Trophoblast cell (in vitro differentiated cells and primary cell): ENCODE measurements around the gene AEBP2.

Experiments used
- DNase-seq, 2 donors: peaks; one replicate each; pipeline ENCODE4 v3.0.0-alpha.2; 2016
- H2AFZ ChIP-seq: 2 replicates; pipeline ENCODE4 v1.6.1; 2013; ENCODE audit warnings: low read length, moderate library complexity, mild to moderate bottlenecking; ENCODE audit not compliant: insufficient read depth, poor library complexity
- H2AK5ac ChIP-seq: 2 replicates; pipeline ENCODE4 v1.6.1; 2013; ENCODE audit warnings: mild to moderate bottlenecking, low read length
- H2BK120ac ChIP-seq: 2 replicates; pipeline ENCODE4 v1.6.1; 2013; ENCODE audit warnings: low read length, mild to moderate bottlenecking, moderate library complexity; ENCODE audit not compliant: insufficient read depth, poor library complexity
- H2BK12ac ChIP-seq: 2 replicates; pipeline ENCODE4 v1.6.1; 2013; ENCODE audit warnings: mild to moderate bottlenecking, low read length, moderate library complexity
- H2BK5ac ChIP-seq: 2 replicates; pipeline ENCODE4 v1.6.1; 2013; ENCODE audit warnings: low read length, low read depth, moderate library complexity, mild to moderate bottlenecking; ENCODE audit not compliant: poor library complexity
- H3K14ac ChIP-seq: 2 replicates; pipeline ENCODE4 v1.6.1; 2013; ENCODE audit warnings: mild to moderate bottlenecking, low read length
- H3K18ac ChIP-seq: 2 replicates; pipeline ENCODE4 v1.6.1; 2013; ENCODE audit warnings: mild to moderate bottlenecking, low read length
- H3K23ac ChIP-seq: 2 replicates; pipeline ENCODE4 v1.6.1; 2013; ENCODE audit warnings: low read length
- H3K27ac ChIP-seq: 2 replicates; pipeline ENCODE4 v1.5.1; 2013; ENCODE audit warnings: low read depth, mild to moderate bottlenecking, inconsistent platforms, low read length, moderate library complexity
- H3K27me3 ChIP-seq: 2 replicates; pipeline ENCODE4 v1.6.1; 2013; ENCODE audit warnings: inconsistent platforms, mild to moderate bottlenecking, low read length, moderate library complexity; ENCODE audit not compliant: insufficient read depth
- H3K36me3 ChIP-seq, 2 experiments: 1 replicate in 1 of 2; 2 replicates in 1 of 2; pipeline ENCODE4 v1.6.1; 2013; ENCODE audit warnings: low read length in 2 of 2, mild to moderate bottlenecking in 2 of 2, moderate library complexity in 1 of 2; ENCODE audit not compliant: insufficient read depth in 2 of 2, control insufficient read depth in 1 of 2
- H3K4ac ChIP-seq: 2 replicates; pipeline ENCODE4 v1.6.1; 2013; ENCODE audit warnings: low read depth, mild to moderate bottlenecking, low read length, moderate library complexity
- H3K4me1 ChIP-seq, 2 experiments: 1 replicate in 1 of 2; 2 replicates in 1 of 2; pipeline ENCODE4 v1.6.1; 2013; ENCODE audit warnings: low read length in 2 of 2, mild to moderate bottlenecking in 2 of 2, moderate library complexity in 1 of 2; ENCODE audit not compliant: insufficient read depth in 2 of 2, control insufficient read depth in 1 of 2
- H3K4me2 ChIP-seq: 2 replicates; pipeline ENCODE4 v1.6.1; 2013; ENCODE audit warnings: inconsistent platforms, mild to moderate bottlenecking, low read length, moderate library complexity
- H3K4me3 ChIP-seq: 2 replicates; pipeline ENCODE4 v1.5.1; 2013; ENCODE audit warnings: mild to moderate bottlenecking, low read depth, low read length, inconsistent platforms
- H3K79me1 ChIP-seq: one replicate; pipeline ENCODE4 v1.6.1; 2013; ENCODE audit warnings: low read length
- H3K79me2 ChIP-seq: 2 replicates; pipeline ENCODE4 v1.6.1; 2013; ENCODE audit warnings: low read length, mild to moderate bottlenecking; ENCODE audit not compliant: control insufficient read depth, insufficient read depth, poor library complexity
- H3K9ac ChIP-seq: 2 replicates; pipeline ENCODE4 v1.6.1; 2013; ENCODE audit warnings: mild to moderate bottlenecking, low read length
- H3K9me3 ChIP-seq: 2 replicates; pipeline ENCODE4 v1.6.1; 2013; ENCODE audit warnings: low read depth, mild to moderate bottlenecking, control low read depth, inconsistent platforms, low read length; ENCODE audit not compliant: insufficient read depth
- H4K12ac ChIP-seq: 2 replicates; pipeline ENCODE4 v1.6.1; 2013; ENCODE audit warnings: low read depth, mild to moderate bottlenecking, low read length, moderate library complexity
- H4K8ac ChIP-seq: 2 replicates; pipeline ENCODE4 v1.6.1; 2013; ENCODE audit warnings: low read depth, mild to moderate bottlenecking, low read length, moderate library complexity
- H4K91ac ChIP-seq: one replicate; pipeline ENCODE4 v1.6.1; 2013; ENCODE audit warnings: low read depth, mild to moderate bottlenecking, low read length, moderate library complexity
- WGBS: extraction: QIAGEN DNeasy Blood & Tissue Kit; methylation state at CpG from one replicate; pipeline ENCODE4 v1.1.7; 2013; ENCODE audit warnings: missing lambda C conversion rate; ENCODE audit not compliant: insufficient read length, insufficient coverage; ENCODE audit errors: extremely low coverage; 5-methylcytosine and 5-hydroxymethylcytosine counted together

The AEBP2 gene

GRCh38 chr12:19525274-19525673 is 86.0 kb downstream of the AEBP2 start:
- Histone ChIP-seq H3K9ac (no peak overlapping the region), H3K4me1 (no peaks in the 10 kb centered on the region), H4K91ac (no peak overlapping the region), H2BK5ac (no peak overlapping the region), H3K4me2 (no peak overlapping the region), H2AK5ac (no peak overlapping the region), H3K4ac (no peak overlapping the region), H3K4me3 (no peak overlapping the region), H3K23ac (no peak overlapping the region), H3K36me3 (peaks cover 0 to 1% of the 10 kb centered on the region in 2 experiments), H3K27me3 (no peaks in the 10 kb centered on the region), H2BK120ac (no peak overlapping the region), H3K18ac (no peak overlapping the region), H2BK12ac (no peak overlapping the region), H4K12ac (no peak overlapping the region), H3K79me1 (no peaks in the 10 kb centered on the region), H4K8ac (no peak overlapping the region), H3K79me2 (no peaks in the 10 kb centered on the region), H2AFZ (no peak overlapping the region), H3K9me3 (no peaks in the 10 kb centered on the region), H3K27ac (no peak overlapping the region), H3K14ac (no peak overlapping the region)
- no peak for DNase-seq
- no CpG with 5 or more reads among the region's 7 CpGs for WGBS

DNA sequence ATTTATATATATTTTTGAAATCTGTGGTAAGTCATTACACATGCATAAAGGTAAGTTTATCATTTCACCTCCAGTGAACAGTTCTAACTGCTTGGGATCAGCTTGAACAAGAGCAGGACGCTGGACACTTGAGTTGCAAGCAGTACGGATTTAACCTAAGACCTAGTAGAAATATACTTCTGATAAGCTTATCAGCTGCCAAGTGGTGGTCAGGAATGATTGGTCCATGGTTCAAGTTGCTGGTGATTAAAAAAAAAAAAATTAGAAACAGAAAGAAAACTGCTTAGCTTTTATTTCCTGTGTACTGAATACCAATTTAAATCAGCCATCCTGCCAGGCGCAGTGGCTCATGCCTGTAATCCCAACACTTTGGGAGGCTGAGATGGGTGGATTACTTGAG is 88.6 kb downstream of the AEBP2 start:
- no peaks in the 10 kb centered on the region for H3K9me3 ChIP-seq
- no peak overlapping the region for H2AK5ac ChIP-seq
- WGBS = no CpG with 5 or more reads among the region's 3 CpGs
- H4K12ac ChIP-seq = no peak overlapping the region
- no peak overlapping the region for H3K4me2 ChIP-seq
- no peak overlapping the region for H3K9ac ChIP-seq
- H3K4ac ChIP-seq = no peak overlapping the region
- no peak overlapping the region for H3K27ac ChIP-seq
- DNase-seq = no peak
- no peaks in the 10 kb centered on the region for H3K27me3 ChIP-seq
- H3K4me3 ChIP-seq = no peak overlapping the region
- no peak overlapping the region for H4K91ac ChIP-seq
- no peak overlapping the region for H2BK120ac ChIP-seq
- H2BK5ac ChIP-seq = no peak overlapping the region
- H3K79me2 ChIP-seq = no peaks in the 10 kb centered on the region
- peaks cover 0 to 1% of the 10 kb centered on the region in 2 experiments for H3K36me3 ChIP-seq
- no peak overlapping the region for H2AFZ ChIP-seq
- H2BK12ac ChIP-seq = no peak overlapping the region
- no peaks in the 10 kb centered on the region for H3K79me1 ChIP-seq
- H3K18ac ChIP-seq = no peak overlapping the region
- no peak overlapping the region for H3K23ac ChIP-seq
- no peak overlapping the region for H4K8ac ChIP-seq
- no peaks in the 10 kb centered on the region for H3K4me1 ChIP-seq
- H3K14ac ChIP-seq = no peak overlapping the region

DNA sequence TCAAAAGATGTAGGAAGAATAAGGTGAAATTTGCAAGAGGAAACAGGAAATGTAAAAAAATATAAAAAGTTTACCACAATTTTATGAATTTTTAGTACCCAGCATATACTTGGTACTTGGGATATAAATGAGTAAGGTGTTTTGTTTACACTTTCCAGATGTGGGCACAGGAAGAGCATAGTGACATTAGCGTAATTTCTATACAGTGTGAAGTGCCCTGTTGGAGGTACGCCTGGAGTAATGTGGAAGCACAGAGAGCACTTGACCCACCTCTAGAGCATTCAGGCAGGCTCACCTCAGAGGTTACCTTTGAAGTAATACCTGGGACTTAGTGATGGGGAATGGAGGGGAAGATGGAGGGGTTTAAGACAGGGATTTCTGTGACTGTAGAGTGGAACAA is 89.5 kb downstream of the AEBP2 start:
- H3K4me1 ChIP-seq = no peaks in the 10 kb centered on the region
- no peak overlapping the region for H3K14ac ChIP-seq
- H3K4ac ChIP-seq = no peak overlapping the region
- DNase-seq = no peak
- H2BK12ac ChIP-seq = no peak overlapping the region
- no peak overlapping the region for H3K4me3 ChIP-seq
- no peaks in the 10 kb centered on the region for H3K27me3 ChIP-seq
- H3K27ac ChIP-seq = no peak overlapping the region
- no peak overlapping the region for H3K9ac ChIP-seq
- no peaks in the 10 kb centered on the region for H3K79me2 ChIP-seq
- no peak overlapping the region for H4K12ac ChIP-seq
- H4K8ac ChIP-seq = no peak overlapping the region
- no peak overlapping the region for H2BK5ac ChIP-seq
- no peak overlapping the region for H2AFZ ChIP-seq
- no peaks in the 10 kb centered on the region for H3K9me3 ChIP-seq
- H3K79me1 ChIP-seq = no peaks in the 10 kb centered on the region
- no peak overlapping the region for H2AK5ac ChIP-seq
- H3K23ac ChIP-seq = no peak overlapping the region
- no peaks in the 10 kb centered on the region for H3K36me3 ChIP-seq
- H3K18ac ChIP-seq = no peak overlapping the region
- no CpG with 5 or more reads among the region's 2 CpGs for WGBS
- no peak overlapping the region for H3K4me2 ChIP-seq
- no peak overlapping the region for H2BK120ac ChIP-seq
- H4K91ac ChIP-seq = no peak overlapping the region

DNA sequence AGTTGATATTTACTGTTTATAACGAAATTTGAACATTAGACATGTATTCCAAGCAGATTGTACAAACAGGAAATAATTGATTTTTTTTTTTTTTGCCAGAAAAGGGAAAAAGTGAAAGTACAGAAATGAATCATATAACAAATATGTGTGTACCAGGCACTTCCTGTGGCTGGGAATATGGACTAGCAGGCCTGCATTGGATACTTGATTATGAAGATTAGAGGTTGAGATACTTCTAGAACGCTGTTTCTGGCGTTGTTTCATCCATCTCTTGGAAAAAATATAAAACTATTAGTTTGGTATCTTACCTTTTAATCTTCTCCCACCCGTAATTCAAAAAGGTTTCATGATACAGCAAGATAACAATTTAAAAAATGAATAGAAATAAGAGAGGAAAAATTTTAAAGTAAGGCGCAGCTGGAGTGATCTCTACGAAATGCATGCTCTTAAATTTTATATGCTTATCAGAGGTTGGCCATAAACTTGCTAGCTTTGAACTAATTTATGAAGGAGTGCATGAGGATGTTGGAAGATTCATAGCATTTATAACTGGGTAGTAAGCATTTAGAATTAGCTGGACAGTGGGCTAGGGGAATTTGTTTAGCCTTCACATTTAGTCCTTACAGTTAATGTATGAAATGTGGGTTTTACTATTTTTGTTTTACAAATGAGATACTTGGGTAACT is 90.8 kb downstream of the AEBP2 start:
- peak in 1 of 2 donors; percentile 49 for DNase-seq
- no CpG with 5 or more reads among the region's 6 CpGs for WGBS

More for the DNA sequence above, 90.8 kb downstream of the AEBP2 start:
- Histone ChIP-seq H3K4me2 (no peak overlapping the region), H2AFZ (no peak overlapping the region), H2BK120ac (no peak overlapping the region), H3K79me1 (no peaks in the 10 kb centered on the region), H2AK5ac (no peak overlapping the region), H4K12ac (no peak overlapping the region), H3K18ac (no peak overlapping the region), H3K23ac (no peak overlapping the region), H4K91ac (no peak overlapping the region), H3K9ac (no peak overlapping the region), H2BK5ac (no peak overlapping the region), H3K14ac (no peak overlapping the region), H3K36me3 (no peaks in the 10 kb centered on the region), H3K27ac (no peak overlapping the region), H3K4me3 (no peak overlapping the region), H3K9me3 (no peaks in the 10 kb centered on the region), H3K79me2 (no peaks in the 10 kb centered on the region), H2BK12ac (no peak overlapping the region), H4K8ac (no peak overlapping the region), H3K27me3 (no peaks in the 10 kb centered on the region), H3K4me1 (no peaks in the 10 kb centered on the region), H3K4ac (no peak overlapping the region)
